Thyroid gland (tissue), 4 donors: ENCODE measurements around the gene TXNL1.

Experiments used
- POLR2A ChIP-seq, 2 donors: fragments of 450-650 bp; IDR thresholded peaks; one replicate each; pipeline ENCODE4 v1.6.1; 2017; ENCODE audit warnings: antibody characterized with exemption in 2 of 2, mild to moderate bottlenecking in 2 of 2, moderate library complexity in 1 of 2
- TF ChIP-seq, protein P1 (sequence below), 6 experiments: fragments of 200-600 bp in 3 of 6; fragments of 450-650 bp in 3 of 6; sonication (generic) in 3 of 6; IDR thresholded peaks; one replicate each; pipeline ENCODE4 v1.5.1; 2016 to 2019; ENCODE audit warnings: antibody characterized with exemption in 6 of 6, mild to moderate bottlenecking in 2 of 6, inconsistent platforms in 1 of 6, moderate library complexity in 1 of 6

- TF ChIP-seq, protein P1, sequence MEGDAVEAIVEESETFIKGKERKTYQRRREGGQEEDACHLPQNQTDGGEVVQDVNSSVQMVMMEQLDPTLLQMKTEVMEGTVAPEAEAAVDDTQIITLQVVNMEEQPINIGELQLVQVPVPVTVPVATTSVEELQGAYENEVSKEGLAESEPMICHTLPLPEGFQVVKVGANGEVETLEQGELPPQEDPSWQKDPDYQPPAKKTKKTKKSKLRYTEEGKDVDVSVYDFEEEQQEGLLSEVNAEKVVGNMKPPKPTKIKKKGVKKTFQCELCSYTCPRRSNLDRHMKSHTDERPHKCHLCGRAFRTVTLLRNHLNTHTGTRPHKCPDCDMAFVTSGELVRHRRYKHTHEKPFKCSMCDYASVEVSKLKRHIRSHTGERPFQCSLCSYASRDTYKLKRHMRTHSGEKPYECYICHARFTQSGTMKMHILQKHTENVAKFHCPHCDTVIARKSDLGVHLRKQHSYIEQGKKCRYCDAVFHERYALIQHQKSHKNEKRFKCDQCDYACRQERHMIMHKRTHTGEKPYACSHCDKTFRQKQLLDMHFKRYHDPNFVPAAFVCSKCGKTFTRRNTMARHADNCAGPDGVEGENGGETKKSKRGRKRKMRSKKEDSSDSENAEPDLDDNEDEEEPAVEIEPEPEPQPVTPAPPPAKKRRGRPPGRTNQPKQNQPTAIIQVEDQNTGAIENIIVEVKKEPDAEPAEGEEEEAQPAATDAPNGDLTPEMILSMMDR (IDR thresholded peaks at IDR 0.05): no peak
- no peak for TF ChIP-seq POLR2A (IDR thresholded peaks at IDR 0.05)
Measured at GRCh38 chr18:56632070-56633022, 6.0 kb downstream of the TXNL1 start.
